Measurements from ENCODE around the gene PRDX1.
"Not testable (repeated sequence)": the region's sequence is repeated elsewhere in the genome, so short reads cannot be mapped to it uniquely, and the experiment has no call there.

PRDX1 gene

GRCh38 chr1:45490626-45491486 lies 30.8 kb downstream of the PRDX1 start, which contains the start of gene TESK2:
TESK2 (minus strand) TSS chr1:45491163; CDS start chr1:45457785, 33,378 bp downstream.
- Histone ChIP-seq H3F3A (ENCODE audit: control insufficient read depth, insufficient read depth) (0 out of 2 replicates have a peak, but pooled peaks cover 11% of the 10 kb centered on the region), H3K9me2 (replicated peaks; ENCODE audit: control insufficient read depth, low read length) (no peaks in the 10 kb centered on the region), H3K4me1 (ENCODE audit: control insufficient read depth, low read length) (peaks cover 32% of the 10 kb centered on the region), H3K9me3 (ENCODE audit: control insufficient read depth, insufficient read depth, low read length) (no peaks in the 10 kb centered on the region), H3K27ac (ENCODE audit: low read depth, low read length) (no peak within 1 kb of the TSS), H3K27me3 (ENCODE audit: control insufficient read depth, low read length) (peaks cover 10% of the 10 kb centered on the region), H3K36me3 (ENCODE audit: control insufficient read depth, low read length) (no peaks in the 10 kb centered on the region), H3K4me2 (ENCODE audit: low read length) (peak within 1 kb of the TSS; percentile 87), H4K20me1 (ENCODE audit: control insufficient read depth, insufficient read depth, low read depth, low read length) (no peaks in the 10 kb centered on the region; the same call in 1 of the 2 replicates), H3K79me2 (ENCODE audit: control insufficient read depth, low read length) (no peaks in the 10 kb centered on the region; the same call in 1 of the 2 replicates), H3K4me3 (ENCODE audit: low read length) (peak within 1 kb of the TSS; percentile 79)
- TF ChIP-seq EZH2phosphoT487 (IDR thresholded peaks at IDR 0.05; ENCODE audit: borderline replicate concordance, low read length): no peak
- TF ChIP-seq CTCF (IDR thresholded peaks at IDR 0.05; ENCODE audit: low read depth, low read length, poor library complexity, severe bottlenecking): peak; percentile 2

DNA sequence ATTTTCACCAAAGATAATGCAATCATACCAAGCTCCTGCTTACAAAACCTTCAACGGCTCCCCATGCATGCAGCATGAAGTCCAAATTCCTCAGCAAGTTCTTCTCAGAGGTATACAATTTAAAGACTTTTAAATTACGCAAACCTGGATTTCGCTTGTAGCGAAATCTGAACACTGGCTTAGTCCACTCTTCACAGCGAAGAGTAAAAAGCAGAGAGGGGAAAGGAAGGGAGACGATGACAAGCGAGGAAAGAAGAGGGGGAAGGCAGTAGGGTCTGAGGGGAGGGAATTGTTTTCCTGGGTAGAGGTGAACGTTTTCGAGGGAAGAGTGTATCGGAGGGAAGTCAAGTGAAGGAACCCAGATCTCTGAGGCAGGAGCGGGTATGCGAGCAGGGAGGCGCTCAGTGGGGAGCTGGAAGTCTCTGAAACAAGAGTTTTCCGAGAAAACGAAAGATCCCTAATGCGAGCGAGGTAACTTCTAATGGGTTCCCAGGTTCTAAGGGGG lies 31.5 kb downstream of the PRDX1 start:
- Histone ChIP-seq H3K4me1 (ENCODE audit: control insufficient read depth, low read length) (peaks cover 32% of the 10 kb centered on the region), H3K9me2 (replicated peaks; ENCODE audit: control insufficient read depth, low read length) (no peaks in the 10 kb centered on the region), H3K36me3 (ENCODE audit: control insufficient read depth, low read length) (no peaks in the 10 kb centered on the region), H3K27ac (ENCODE audit: low read depth, low read length) (no peak overlapping the region), H4K20me1 (ENCODE audit: control insufficient read depth, insufficient read depth, low read depth, low read length) (no peaks in the 10 kb centered on the region; the same call in 1 of the 2 replicates), H3K27me3 (ENCODE audit: control insufficient read depth, low read length) (peaks cover 10% of the 10 kb centered on the region), H3K9me3 (ENCODE audit: control insufficient read depth, insufficient read depth, low read length) (no peaks in the 10 kb centered on the region), H3K79me2 (ENCODE audit: control insufficient read depth, low read length) (no peaks in the 10 kb centered on the region; the same call in 1 of the 2 replicates), H3F3A (ENCODE audit: control insufficient read depth, insufficient read depth) (0 out of 2 replicates have a peak, but pooled peaks cover 12% of the 10 kb centered on the region), H3K4me2 (ENCODE audit: low read length) (peak overlapping the region; percentile 87), H3K4me3 (ENCODE audit: low read length) (peak overlapping the region; percentile 79)
- no peak for TF ChIP-seq CTCF (IDR thresholded peaks at IDR 0.05; ENCODE audit: low read depth, low read length, poor library complexity, severe bottlenecking)
- TF ChIP-seq EZH2phosphoT487 (IDR thresholded peaks at IDR 0.05; ENCODE audit: borderline replicate concordance, low read length): no peak

- Histone ChIP-seq H3K4me2 (ENCODE audit: low read length) (peak overlapping the region; percentile 87), H3K4me3 (ENCODE audit: low read length) (peak overlapping the region; percentile 79), H3K4me1 (ENCODE audit: control insufficient read depth, low read length) (peaks cover 32% of the 10 kb centered on the region), H3F3A (ENCODE audit: control insufficient read depth, insufficient read depth) (0 out of 2 replicates have a peak, but pooled peaks cover 12% of the 10 kb centered on the region)
- H4K20me1 ChIP-seq (ENCODE audit: control insufficient read depth, insufficient read depth, low read depth, low read length); H3K27ac ChIP-seq (ENCODE audit: low read depth, low read length); H3K27me3 ChIP-seq (ENCODE audit: control insufficient read depth, low read length); H3K36me3 ChIP-seq (ENCODE audit: control insufficient read depth, low read length); H3K79me2 ChIP-seq (ENCODE audit: control insufficient read depth, low read length); H3K9me2 ChIP-seq (replicated peaks; ENCODE audit: control insufficient read depth, low read length); H3K9me3 ChIP-seq (ENCODE audit: control insufficient read depth, insufficient read depth, low read length): not testable (repeated sequence)
Measured at GRCh38 chr1:45489379-45489778, 32.3 kb downstream of the PRDX1 start.
